GM21619 (cell line): ENCODE measurements around the gene AHDC1.
A peak's percentile ranks its signal among the peaks of the same experiment; 100 is the strongest.

Experiments
- ATAC-seq: cut with Tn5 transposase; IDR thresholded peaks from one replicate; pipeline ENCODE4 v1.9.1; 2021; ENCODE audit not compliant: unreplicated experiment

Gene AHDC1

DNA sequence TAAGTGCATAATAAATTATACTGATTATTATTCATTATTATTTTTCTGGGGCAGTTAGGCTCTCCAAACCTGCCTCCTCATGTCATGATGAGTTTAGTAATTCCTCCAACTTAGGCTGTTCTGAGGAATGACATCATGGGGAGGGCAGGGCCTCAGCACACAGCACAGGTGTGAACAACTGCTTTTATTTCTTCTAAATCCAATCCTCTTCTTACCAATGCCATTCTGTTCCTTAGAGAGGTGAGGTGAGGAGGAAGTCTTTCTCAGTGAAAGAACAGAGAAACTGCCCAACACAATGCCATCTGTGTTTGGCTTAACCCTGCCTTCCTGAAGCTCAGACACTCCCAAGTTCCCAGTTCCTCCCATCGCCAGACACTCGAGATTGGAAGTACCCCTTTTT, 68.6 kb downstream of the AHDC1 start:
- ATAC-seq: no peak

DNA sequence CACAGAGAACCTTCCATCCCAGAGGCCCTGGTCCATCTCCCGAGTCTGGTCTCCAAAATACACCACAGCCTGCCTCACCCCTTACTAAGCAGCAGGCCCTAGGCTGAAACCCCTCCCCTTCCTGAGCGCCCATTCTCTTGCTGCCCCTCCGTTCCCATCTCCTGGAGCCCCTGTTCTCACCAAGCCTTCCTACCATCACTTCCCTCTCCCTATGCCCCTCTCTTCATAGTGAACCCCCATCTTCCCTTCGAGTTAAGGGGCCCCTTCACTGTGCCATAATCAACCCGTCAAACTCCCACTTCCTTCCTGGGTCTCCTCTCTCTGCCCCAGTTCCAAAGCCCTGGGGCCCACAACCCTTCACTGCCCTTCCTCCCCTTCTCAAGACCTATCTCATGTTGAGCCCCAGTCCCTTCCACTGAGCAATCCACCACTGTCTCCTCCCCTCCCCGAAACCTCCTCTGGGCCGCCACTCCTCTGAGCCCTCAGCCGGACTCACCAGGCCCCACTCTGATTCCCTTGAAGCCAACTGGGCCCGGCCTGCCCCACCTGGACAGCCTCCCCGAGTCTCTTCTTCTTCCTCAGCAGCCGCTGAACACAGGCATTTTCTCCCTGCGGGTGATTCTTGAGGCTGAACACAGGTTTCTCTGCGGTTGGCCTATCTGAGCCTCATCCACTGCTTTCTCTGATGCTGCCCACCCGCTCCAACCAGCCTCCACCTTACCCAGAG, 71.8 kb downstream of the AHDC1 start:
- no peak for ATAC-seq

DNA sequence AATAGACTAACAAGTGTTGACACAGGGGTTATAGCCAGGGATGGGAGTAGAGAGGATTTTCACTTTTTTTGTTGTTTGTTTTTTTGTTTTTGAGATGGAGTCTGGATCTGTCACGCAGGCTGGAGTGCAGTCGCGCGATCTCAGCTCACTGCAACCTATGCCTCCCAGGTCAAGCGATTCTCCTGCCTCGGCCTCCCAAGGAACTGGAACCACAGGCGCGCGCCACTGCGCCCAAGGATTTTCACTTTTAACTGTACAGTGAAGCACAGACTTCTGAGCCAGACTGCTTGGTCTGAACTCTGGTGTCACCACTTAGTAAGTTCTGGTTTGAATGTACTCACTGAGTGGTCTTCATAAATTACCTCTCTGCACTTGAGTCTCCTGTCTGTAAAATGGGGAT, 73.8 kb downstream of the AHDC1 start:
- ATAC-seq: no peak

DNA sequence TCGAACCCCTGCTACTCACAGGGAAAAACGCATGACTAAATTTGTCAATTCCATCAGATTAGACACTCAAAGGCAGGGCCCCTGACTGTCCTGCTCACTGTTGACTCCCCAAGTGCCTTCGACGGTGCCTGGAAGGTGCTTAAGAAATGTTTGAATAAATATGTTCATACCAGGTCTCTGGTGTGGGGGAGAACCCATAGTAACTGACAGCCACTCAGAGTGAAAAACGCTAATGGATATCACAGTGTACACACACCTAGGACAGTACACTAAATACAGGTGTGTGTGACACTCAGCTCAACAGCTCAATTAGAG, 74.3 kb downstream of the AHDC1 start:
- no peak for ATAC-seq

DNA sequence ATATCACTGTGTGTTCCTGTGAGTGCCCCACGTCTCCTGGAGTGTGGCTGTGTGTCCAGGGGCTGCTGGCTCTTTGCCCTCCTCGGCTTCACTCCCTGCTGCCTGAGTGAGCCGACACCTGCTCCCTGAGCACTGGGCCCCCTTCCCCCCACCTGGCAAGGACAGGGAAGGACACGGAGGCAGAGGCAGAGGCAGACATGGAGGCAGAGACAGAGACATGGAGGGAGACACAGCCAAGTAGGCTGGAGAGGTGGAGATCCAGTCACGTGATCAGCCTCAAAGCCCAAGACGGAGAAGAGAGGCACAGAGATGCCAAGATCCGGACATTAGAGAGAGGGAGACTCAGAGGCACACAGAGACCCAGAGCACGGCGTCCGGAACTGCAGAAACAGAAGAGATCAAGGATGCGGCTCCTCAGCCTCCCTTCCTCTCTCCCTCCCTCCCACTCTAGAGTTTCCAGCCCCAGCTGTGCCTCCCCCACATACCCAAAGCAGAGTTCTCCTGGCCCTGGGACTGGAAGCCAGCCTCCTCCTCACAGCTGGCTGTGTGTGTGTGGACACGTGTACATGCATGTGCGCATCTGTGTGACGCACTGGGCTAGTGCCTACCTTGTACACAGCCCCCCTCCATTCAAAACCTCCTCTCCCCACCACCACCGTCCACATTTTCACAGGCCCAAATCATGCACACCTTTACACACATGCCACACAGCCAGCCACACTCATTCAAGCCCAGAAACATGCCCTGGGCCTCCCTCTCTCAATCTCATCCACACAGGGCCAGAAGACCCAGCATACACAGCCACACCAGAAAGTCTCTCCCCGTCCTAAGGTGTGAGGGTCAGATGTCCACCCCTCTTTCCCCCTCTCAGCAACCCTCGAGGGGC, 74.9 kb downstream of the AHDC1 start:
- ATAC-seq: no peak

DNA sequence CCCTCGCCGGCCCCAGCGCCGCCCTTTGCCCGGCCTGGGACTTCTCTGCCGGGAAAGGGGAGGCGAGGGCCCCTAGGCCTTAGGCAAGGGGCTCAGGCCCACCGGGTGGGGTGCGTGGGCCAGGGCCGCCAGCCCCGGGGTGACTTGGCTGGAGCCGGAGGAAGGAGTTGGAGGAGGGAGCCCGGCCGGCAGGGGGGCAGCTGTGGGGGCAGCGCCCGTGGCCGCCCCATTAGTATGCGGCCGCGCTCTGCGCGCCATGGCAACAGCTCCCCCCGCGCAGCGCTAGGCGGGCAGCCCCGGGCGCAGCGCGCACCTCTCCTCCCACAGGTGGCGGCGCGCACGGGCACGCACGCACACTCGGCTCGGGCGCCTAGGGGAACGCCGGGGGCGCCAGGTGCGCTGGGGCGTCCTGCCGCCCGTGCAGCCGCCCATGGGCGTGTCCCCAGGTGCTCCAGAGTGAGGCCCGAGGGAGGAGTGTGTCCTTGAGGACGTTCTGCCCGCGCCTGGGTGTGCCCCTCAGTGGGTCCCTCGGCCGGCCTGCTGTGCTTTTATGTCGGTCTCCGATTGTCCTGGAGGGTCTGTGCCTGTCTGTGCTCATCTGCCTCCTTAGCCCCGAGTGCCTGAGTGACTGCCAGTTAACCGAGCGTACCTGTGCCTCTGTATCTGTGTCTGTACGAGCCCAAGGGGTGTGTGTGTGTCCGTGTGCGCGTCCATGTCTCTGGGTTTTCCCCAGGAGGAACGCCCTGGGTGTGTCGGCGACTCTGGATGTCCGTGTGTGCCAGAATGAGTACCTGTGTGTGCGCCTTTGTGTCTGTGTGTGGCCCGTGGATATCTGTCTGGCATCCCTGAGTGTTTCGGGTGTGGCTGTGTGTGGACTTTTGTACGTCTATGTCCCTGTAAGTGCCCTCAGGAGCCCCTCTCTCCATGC, 75.8 kb downstream of the AHDC1 start:
- no peak for ATAC-seq

DNA sequence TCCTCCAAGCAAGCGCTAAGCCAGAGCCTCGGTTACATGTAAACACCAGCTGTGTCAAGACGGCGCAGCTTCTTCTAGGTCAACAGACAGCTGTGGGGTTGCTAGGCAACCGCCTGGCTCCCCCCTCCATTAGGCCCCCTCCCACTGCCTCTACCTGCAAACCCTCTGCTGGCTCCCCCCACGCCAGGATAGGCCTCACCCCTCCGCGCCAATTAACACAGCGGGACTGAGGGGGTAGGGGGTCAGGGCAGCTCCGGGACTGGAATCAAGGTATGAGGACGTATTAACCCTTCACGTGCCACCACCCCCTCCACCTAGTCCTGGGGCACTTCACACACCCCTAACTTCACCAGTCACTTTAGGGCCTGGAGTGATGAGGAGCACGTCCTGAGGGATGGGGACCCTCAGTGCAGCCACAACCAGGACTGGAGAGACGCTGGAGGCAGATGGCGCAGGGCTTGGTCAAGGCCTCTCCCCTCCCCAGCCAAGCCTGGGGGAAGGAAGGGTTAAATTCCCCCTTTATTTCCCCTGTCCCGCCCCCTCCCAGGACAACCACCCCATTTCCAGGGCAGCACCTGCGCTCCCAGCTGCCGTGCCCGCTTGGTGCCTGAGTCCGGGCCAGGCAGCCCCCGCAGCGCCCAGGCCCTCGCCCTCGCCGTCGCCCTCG, 76.6 kb downstream of the AHDC1 start:
- no peak for ATAC-seq

DNA sequence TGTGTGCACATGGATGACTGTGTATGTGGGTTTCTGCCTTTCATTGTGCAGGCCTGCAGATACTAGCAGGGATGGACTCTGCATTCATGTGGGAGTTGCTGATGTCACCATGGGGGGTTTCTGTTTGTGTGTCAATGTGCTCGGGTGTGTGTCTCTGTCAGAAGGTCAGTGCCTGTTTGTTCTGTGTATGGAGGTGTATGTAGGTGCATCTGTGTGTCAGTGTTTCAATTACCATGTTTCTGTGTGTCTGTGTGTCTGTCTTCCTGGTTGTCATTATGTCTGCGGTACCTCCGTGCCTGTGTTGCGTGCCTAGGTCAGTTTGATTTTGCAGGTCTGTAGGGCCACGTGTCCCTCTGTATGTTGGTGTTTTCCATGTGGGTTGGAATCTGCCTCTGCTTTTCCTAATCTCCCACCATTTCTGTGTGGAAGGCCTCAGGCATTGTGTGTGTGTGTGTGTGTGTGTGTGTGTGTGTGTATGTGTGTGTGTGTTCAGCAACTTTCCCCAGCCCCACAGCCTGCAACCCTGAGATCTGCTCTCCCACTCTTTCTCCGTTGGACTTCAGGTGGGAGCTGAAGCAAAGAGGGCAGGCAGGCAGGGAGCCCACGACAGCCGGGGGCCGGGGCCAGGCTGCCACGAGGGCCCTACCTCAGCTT, 77.2 kb downstream of the AHDC1 start:
- no peak for ATAC-seq

DNA sequence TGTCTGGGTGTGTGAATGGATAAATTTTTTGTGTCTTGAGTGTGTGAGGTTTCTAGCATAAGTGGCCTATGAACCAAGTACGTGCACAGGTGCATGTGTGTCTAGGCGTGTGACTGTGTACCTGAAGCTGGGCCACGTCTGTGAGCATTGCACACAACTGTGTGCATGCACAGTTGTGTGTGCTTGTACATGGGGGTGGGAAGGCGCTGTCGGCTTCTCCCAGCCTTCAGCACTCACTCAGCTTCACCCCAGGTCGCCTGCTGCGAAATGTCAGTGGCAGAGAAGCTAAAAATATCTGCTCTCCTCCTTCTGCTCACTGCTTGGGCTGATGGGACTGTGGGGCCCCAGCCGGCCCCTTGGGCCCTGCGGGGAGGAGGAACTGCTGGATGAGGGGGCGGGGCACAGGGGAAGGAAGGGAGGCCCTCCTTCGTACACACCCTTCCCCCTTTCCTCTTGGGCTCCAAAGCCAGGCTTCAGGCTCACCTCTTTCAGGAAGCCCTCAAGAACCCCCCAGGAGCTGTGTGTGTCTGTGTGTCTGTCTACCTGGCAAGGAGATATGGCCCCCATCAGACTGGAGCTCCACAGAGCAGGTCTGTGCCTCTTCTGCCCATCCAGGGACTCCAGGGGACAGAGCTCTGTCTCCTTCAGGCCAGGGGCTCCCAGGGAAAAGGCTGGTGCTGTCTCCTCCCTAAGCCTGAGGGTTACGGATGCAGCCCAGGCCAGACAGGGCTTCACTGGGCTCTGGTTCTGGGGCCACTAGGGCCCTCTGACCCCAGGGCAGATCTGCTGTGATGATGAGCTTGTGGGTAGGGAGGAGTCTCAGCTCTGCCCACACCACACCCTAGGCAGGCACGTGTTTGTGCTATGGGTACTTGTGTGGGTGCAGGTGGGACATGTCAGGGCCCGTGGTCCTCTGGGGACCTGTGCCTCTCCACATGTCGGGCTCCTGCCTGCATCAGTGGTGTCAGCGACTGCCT, 78.4 kb downstream of the AHDC1 start:
- peak; percentile 47 for ATAC-seq

DNA sequence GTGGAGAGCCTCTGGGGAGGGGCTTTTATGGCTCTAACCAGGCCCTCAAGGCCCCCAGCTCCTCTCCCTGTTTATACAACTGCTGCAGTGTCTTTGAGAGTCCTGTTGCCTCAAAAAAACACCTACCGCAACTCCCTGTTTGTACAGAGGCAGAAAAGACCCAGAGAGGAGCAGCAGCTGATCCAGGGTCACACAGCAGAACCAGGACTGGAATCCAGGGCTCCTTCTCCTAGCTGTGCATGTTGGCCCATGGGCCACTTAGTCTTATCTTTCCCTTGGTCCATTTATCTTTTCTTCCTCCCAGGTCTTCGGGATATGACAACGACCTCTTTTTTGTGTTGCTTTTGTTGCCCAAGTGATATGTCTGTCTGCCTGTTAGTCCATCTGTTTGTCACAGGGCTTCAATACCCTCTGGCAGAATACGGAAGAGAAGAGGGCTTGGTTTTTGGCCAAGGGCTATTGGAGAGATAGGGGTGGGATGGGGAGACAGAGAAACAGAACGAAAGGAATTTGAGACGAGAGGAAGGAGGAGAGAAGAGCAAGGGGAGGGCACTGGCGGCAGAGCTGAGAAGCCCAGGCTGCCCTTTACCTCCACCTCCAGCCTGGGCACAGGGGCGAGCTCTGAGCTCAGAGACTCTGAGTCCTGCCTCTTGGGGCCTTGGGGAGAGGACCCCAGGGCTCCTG, 80.5 kb downstream of the AHDC1 start:
- ATAC-seq: no peak

DNA sequence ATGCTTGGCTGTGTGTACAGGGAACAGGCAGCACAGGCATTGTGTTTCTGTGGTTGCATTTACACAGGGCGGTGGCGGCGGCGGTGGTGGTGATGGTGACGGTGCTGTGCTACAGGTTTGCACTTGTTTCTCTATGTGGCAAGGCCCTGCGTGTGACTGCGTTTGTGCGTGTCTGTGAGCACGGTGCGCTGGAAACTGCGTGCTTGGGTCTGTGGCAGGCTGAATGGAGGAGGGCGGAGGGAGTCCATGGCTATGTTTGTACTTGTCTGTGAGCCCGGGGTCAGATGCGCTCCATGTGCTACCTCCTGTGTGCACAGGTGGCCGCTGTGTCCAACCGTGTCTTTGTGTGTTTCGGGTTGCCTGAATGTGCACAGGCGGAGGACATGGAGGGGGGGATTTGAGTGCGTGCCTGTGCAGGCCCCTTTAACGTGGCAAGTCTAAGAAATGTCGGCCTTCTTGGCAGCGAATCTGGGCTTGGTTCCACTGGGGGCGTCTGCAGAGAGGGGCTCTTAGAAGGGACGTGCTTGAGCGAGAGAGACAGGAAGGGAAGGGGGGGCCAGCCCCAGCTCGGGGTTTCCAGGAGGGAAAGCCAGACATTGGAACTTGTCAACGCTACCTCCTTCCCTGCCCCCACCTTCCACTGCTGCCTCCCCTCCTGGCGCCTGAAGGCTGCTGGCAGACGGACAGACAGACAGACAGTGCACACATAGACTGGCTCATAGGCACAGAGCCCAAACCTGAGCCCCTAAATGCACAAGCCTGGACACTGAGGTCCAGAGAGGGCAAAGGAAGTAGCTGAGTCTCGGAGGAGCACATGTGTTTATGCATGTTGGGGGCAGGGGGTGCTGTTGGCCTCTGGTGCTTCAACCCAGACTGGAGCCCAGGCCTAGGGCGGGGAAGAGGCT, 81.3 kb downstream of the AHDC1 start:
- no peak for ATAC-seq

DNA sequence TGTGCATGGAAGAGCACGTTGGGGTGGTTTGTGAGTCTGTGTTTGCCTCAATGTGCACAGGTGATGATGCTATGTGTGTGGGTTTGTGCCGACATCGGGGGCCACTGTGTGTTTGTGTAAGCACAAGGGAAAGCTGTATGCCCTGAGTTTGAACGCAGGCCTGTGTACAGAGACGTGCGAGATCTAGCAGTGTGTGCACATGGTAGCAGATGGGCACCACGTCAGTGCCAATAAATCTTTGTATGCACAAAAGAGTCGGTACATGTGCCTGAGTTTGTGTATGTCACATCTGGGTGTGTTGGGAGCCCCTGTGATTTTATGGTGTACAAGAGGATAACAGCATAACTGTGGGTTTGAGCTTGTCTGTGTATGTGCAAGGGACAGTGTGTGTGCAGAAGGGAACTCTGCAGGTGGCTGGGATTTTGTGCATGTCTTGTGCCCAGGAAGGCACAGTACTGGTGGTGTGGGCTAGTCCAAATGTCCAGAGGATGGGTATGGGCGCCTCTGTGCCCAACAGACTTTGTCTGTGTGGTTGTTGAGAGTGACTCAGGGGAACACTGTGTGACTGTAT, 82.0 kb downstream of the AHDC1 start:
- no peak for ATAC-seq

DNA sequence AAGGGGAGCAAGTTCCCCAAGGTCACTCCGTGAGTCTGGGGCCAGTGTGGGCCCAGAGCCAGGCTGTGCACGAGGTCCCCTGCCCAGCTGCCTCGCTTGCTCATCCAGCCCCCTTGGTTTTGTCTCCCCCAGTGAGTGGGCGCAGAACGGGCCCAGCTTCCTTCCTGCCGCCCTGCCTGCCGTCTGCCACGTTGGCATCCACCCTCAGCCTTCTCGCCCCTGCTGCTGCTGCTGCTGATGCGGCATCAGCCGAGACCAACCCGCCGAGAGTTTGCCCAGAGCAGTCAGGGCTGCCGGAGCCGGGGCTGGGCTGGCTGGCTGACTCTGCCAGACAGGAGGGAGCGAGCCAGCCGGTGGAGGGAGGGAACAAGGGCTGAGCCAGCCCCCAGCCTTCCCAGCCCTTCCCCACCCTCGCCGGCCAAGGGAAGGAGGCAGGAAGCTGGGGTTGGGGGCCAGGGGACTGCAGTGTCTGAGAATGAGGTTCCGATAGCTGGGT, 82.6 kb downstream of the AHDC1 start:
- no peak for ATAC-seq

DNA sequence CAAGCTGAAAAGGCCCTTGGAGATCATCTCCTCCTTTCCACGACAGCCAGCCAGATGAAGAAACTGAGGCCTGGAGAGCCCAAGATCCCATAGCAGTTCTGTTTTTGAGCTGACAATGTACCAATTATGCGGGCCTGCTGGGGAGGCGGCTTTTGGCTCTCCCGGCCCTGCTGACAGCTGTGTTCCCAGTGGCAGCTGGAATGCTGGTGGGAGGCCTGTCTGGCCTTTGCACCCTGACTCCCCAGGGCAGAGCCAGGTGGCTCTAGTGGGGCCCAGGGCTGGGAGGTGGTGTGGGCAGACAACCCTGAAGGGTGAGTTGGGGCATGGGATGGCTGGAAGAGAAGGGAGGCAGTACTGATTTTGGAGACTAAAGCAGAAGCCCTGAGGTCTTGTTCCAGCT, 83.3 kb downstream of the AHDC1 start:
- no peak for ATAC-seq

DNA sequence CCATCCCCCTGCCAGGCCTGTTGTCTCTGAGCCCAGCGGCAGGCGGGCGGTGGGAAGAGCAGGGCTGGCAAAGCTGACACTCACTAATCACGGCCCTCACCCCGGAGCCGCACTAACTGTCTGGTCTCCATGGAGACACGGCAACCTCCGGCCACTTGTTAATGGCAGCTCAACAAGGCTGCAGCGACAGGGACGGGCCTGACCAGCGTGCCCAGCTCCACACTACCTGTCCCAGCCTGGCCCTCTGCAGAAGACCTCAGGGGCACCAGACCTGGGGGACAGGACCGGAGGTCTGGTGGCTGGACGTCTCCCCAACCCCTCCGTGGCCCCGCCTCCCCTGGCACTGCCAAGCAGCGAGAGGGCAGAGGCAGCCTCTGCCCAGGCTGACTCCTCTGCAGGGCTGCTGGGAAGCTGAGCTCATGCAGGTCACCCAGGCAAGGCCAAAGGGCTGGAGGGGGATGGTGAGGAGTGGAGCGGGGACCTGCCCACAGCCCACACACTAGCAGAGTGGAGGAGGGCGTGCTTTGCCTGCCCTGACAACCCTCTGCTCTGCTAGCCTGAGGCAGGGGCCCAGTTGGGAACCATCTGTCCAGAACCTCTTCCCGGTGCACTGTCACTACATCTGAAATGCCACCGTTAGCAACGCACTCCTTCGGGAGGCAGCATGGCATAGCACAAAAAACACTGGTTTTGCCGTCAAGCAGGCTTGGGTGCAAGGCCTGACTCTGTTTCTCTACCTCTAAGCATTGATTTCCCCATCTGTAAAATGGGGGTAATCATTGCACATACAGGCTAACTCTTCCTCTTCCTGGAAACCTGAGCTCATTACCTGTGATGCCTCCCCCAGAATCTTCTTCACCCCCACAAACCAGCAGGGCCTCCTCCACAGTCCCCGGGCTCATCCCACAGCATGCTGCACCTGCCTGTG, 84.3 kb downstream of the AHDC1 start:
- ATAC-seq: no peak

DNA sequence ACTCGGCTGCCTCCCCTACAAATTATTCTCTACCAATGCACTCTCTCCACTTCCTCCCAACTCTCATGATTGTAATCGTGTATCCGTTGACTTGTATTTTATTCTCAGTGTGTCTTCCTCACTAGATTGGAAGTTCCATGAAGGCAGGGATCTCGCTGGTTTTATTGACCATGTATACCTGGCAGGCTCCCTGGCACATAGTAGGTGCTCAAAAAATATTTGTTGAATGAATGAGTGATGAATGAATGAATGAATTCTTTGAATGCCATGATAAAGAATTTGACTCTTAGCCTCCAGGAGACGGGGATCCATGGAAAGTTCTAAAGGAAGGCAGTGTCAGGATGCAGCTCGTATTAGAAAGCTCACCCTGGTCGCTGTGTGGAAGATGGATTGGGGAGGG, 85.1 kb downstream of the AHDC1 start:
- ATAC-seq: no peak
